Measurements from ENCODE around the gene CERS3.

The CERS3 gene

DNA sequence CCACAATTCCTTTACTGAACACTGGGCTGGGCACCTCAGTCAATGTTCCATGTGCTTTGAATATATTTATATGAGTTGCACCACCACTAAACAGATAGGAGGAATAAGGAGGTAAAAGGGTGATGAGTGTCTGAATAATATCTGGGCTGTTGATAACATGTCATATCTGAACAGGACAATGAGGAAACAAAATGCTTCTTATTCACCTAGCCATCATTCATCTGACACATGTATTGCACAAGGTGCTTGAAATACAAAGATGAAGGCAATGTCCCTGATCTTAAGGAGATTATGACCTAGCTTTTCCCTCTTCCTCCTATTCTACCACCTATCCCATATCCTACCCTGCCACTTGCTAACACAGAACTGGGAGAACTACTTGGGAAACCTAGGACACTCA lies 8.0 kb upstream of the CERS3 start:
- H4K20me1 ChIP-seq = no peaks in the 10 kb centered on the region
- no peak for TF ChIP-seq Cebpa-rat (IDR thresholded peaks at IDR 0.05)
- peaks cover 10 to 30% (median 24%) of the 10 kb centered on the region in 10 experiments for H3K4me1 ChIP-seq
- H3K27ac ChIP-seq = 0 out of 22 replicates have a peak overlapping the region, but pooled peaks of 1 of the 11 experiments have one; percentile 3
- peak overlapping the region; percentile 26 to 65 (median 44); a peak in 20 of 22 replicates for H3K4me2 ChIP-seq
- no peaks in the 10 kb centered on the region for H3K27me3 ChIP-seq
- H3K36me3 ChIP-seq = no peaks in the 10 kb centered on the region
- no peak overlapping the region for H3K9ac ChIP-seq
- no peak overlapping the region for H3K4me3 ChIP-seq
- H3K9me3 ChIP-seq (replicated peaks in 1 of 11) = peaks cover 9 to 19% (median 16%) of the 10 kb centered on the region in 11 experiments

DNA sequence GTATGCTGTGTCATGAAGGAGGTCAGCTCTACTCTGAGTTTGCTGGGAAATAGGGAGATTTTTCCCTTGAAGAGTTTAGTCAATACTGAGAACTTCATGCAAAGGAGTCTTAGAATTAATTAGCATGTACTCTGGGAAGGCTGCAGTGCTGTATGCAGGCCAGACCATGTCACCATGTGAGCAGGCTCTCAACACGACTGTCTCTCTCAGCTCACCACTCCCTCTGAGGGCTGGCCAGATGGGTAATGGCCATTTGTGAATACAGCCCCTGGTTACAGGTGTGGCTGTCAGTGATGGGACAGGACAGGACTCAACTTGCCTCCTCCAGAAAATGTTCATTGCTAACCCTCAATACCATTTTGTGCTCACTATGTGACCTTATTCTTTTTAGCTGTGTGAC lies 5.1 kb upstream of the CERS3 start:
- Histone ChIP-seq H3K27me3 (no peaks in the 10 kb centered on the region), H3K9ac (no peak overlapping the region), H3K4me2 (peak overlapping the region in 7 of 11 experiments; percentile 16 to 55 (median 41); a peak in 9 of 22 replicates)

GRCh38 chr15:100531823-100532327 lies 3.1 kb upstream of the CERS3 start:
- H3K9me3 ChIP-seq (replicated peaks in 1 of 11) = no peaks in the 10 kb centered on the region
- H3K36me3 ChIP-seq = no peaks in the 10 kb centered on the region
- H4K20me1 ChIP-seq = no peaks in the 10 kb centered on the region
- H3K4me3 ChIP-seq = no peak overlapping the region
- no peak overlapping the region for H3K27ac ChIP-seq
- H3K4me2 ChIP-seq = no peak overlapping the region
- H3K9ac ChIP-seq = no peak overlapping the region
- H3K27me3 ChIP-seq = no peaks in the 10 kb centered on the region
- no peak for TF ChIP-seq Cebpa-rat (IDR thresholded peaks at IDR 0.05)
- peaks cover 3 to 16% (median 14%) of the 10 kb centered on the region in 10 experiments for H3K4me1 ChIP-seq

More for the DNA sequence above, 5.1 kb upstream of the CERS3 start:
- Histone ChIP-seq H4K20me1 (no peaks in the 10 kb centered on the region), H3K4me1 (peaks cover 10 to 30% (median 24%) of the 10 kb centered on the region in 10 experiments), H3K9me3 (replicated peaks in 1 of 11) (peaks cover 9 to 13% (median 11%) of the 10 kb centered on the region in 11 experiments), H3K4me3 (no peak overlapping the region), H3K27ac (no peak overlapping the region), H3K36me3 (no peaks in the 10 kb centered on the region)
- no peak for TF ChIP-seq Cebpa-rat (IDR thresholded peaks at IDR 0.05)

GRCh38 chr15:100531204-100531603 lies 2.5 kb upstream of the CERS3 start:
- H3K9ac ChIP-seq = no peak overlapping the region

GRCh38 chr15:100529556-100529955 lies 806 bp upstream of the CERS3 start:
- no peak overlapping the region for H3K27ac ChIP-seq
- no peaks in the 10 kb centered on the region for H4K20me1 ChIP-seq
- no peaks in the 10 kb centered on the region for H3K27me3 ChIP-seq
- no peak overlapping the region for H3K4me3 ChIP-seq
- H3K36me3 ChIP-seq = no peaks in the 10 kb centered on the region
- no peak overlapping the region for H3K9ac ChIP-seq
- TF ChIP-seq Cebpa-rat (IDR thresholded peaks at IDR 0.05) = no peak
- H3K4me2 ChIP-seq = no peak overlapping the region
- H3K4me1 ChIP-seq = peaks cover 0 to 12% (median 8%) of the 10 kb centered on the region in 10 experiments; a peak in 12 of 20 replicates
- H3K9me3 ChIP-seq (replicated peaks in 1 of 11) = no peaks in the 10 kb centered on the region

More at GRCh38 chr15:100531204-100531603, 2.5 kb upstream of the CERS3 start:
- H3K4me2 ChIP-seq = no peak overlapping the region
- TF ChIP-seq Cebpa-rat (IDR thresholded peaks at IDR 0.05) = no peak; a peak in 1 of 22 replicates
- no peaks in the 10 kb centered on the region for H3K9me3 ChIP-seq (replicated peaks in 1 of 11)
- no peaks in the 10 kb centered on the region for H3K36me3 ChIP-seq
- H3K4me1 ChIP-seq = peaks cover 0 to 12% (median 8%) of the 10 kb centered on the region in 10 experiments; a peak in 12 of 20 replicates
- H4K20me1 ChIP-seq = no peaks in the 10 kb centered on the region
- no peaks in the 10 kb centered on the region for H3K27me3 ChIP-seq
- no peak overlapping the region for H3K27ac ChIP-seq
- no peak overlapping the region for H3K4me3 ChIP-seq

- H3K36me3 ChIP-seq = no peaks in the 10 kb centered on the region
- H3K27ac ChIP-seq = no peak overlapping the region
- no peak overlapping the region for H3K4me3 ChIP-seq
- TF ChIP-seq Cebpa-rat (IDR thresholded peaks at IDR 0.05) = no peak
- peaks cover 7 to 14% (median 12%) of the 10 kb centered on the region in 11 experiments; a peak in 20 of 22 replicates for H3K9me3 ChIP-seq (replicated peaks in 1 of 11)
- H4K20me1 ChIP-seq = no peaks in the 10 kb centered on the region
- H3K9ac ChIP-seq = no peak overlapping the region
- H3K4me2 ChIP-seq = no peak overlapping the region
- no peaks in the 10 kb centered on the region for H3K27me3 ChIP-seq
- H3K4me1 ChIP-seq = peaks cover 3 to 7% (median 4%) of the 10 kb centered on the region in 10 experiments
Observed at GRCh38 chr15:100526027-100526481, 2.7 kb downstream of the CERS3 start.

- Histone ChIP-seq H3K9me3 (replicated peaks in 1 of 11) (peaks cover 7 to 14% (median 12%) of the 10 kb centered on the region in 11 experiments; a peak in 20 of 22 replicates), H3K9ac (no peak overlapping the region), H3K4me2 (no peak overlapping the region), H3K36me3 (no peaks in the 10 kb centered on the region), H4K20me1 (no peaks in the 10 kb centered on the region), H3K4me1 (peaks cover 9 to 14% (median 10%) of the 10 kb centered on the region in 10 experiments), H3K27ac (no peak overlapping the region), H3K4me3 (no peak overlapping the region), H3K27me3 (no peaks in the 10 kb centered on the region)
- no peak for TF ChIP-seq Cebpa-rat (IDR thresholded peaks at IDR 0.05)
Observed at GRCh38 chr15:100525436-100525835, 3.3 kb downstream of the CERS3 start.

DNA sequence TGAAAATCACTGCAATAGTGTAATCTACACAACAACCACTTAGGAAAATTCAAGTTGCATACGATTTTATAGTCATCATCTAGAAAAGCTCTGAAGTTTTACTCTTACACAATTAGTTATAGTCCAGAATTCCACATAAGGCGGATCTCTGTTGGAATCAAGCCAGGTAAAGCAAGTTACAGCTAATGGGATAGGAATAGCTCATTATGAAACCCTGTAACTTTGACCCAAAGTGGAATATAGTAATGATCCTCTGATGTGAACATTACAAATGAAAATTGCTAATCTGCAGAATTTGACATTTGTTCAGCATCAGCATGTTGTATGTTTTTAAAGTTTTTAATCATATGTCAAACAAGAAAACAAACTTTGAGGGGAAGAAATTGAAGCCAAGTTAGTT lies 4.4 kb downstream of the CERS3 start:
- Histone ChIP-seq H3K4me2 (no peak overlapping the region), H4K20me1 (no peaks in the 10 kb centered on the region), H3K4me3 (no peak overlapping the region), H3K4me1 (peaks cover 20 to 25% (median 21%) of the 10 kb centered on the region in 10 experiments), H3K9me3 (replicated peaks in 1 of 11) (peaks cover 7 to 14% (median 12%) of the 10 kb centered on the region in 11 experiments; a peak in 20 of 22 replicates), H3K27me3 (no peaks in the 10 kb centered on the region), H3K27ac (no peak overlapping the region), H3K36me3 (no peaks in the 10 kb centered on the region), H3K9ac (no peak overlapping the region)
- no peak for TF ChIP-seq Cebpa-rat (IDR thresholded peaks at IDR 0.05)

DNA sequence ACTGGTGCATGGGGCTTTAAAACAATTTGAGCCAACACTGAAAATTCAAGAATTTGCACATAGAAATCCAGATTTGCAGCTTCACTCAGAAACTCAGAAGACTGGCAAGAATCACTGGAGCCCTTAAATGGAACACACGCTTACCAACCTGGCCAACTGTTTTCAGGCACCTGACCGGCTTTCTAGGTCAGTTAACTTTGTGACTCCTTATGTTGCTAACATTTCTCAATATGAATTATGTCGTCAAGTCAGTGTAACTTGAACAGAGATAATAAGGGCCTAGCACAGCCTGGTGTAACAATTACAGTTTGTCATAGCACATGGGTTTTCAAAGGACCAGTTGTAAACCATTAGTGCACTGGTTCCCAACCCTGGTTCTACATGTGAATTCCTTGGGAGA lies 6.8 kb downstream of the CERS3 start:
- Histone ChIP-seq H3K4me1 (peaks cover 20 to 48% (median 29%) of the 10 kb centered on the region in 10 experiments), H4K20me1 (no peaks in the 10 kb centered on the region), H3K4me2 (no peak overlapping the region), H3K9ac (no peak overlapping the region), H3K36me3 (no peaks in the 10 kb centered on the region), H3K4me3 (no peak overlapping the region), H3K9me3 (replicated peaks in 1 of 11) (peaks cover 7 to 14% (median 12%) of the 10 kb centered on the region in 11 experiments; a peak in 20 of 22 replicates), H3K27ac (no peak overlapping the region), H3K27me3 (no peaks in the 10 kb centered on the region)
- TF ChIP-seq Cebpa-rat (IDR thresholded peaks at IDR 0.05) = no peak
